GM21528 (cell line): ENCODE results near the gene HCST.
"Not testable (repeated sequence)": the region's sequence is repeated elsewhere in the genome, so short reads cannot be mapped to it uniquely, and the experiment has no call there.

Source experiments
- ATAC-seq: cut with Tn5 transposase; IDR thresholded peaks from one replicate; pipeline ENCODE4 v1.9.1; 2021; ENCODE audit warnings: mild to moderate bottlenecking, moderate library complexity; ENCODE audit not compliant: unreplicated experiment, low FRiP score

Gene HCST

DNA sequence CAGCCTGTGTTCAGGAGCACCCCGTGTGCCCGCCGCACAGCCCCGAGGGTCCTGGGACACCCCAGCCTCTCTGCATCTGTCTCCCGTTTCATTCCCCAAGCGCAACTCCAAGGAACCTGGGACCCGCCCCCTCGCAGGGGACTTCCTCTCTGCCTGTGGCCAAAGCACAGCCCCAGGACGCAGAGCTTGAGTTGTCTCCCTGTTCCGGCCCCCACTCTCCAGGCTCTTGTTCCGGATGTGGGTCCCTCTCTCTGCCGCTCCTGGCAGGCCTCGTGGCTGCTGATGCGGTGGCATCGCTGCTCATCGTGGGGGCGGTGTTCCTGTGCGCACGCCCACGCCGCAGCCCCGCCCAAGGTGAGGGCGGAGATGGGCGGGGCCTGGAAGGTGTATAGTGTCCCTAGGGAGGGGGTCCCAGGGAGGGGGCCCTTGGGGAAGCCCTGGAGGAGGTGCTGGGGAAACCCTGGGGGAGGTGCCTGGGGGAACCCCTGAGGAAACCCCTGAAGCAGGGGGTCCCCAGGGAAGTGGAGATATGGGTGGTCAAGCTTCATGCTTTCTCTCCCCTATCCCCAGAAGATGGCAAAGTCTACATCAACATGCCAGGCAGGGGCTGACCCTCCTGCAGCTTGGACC lies 1.3 kb downstream of the HCST start:
- ATAC-seq = peak; percentile 30

DNA sequence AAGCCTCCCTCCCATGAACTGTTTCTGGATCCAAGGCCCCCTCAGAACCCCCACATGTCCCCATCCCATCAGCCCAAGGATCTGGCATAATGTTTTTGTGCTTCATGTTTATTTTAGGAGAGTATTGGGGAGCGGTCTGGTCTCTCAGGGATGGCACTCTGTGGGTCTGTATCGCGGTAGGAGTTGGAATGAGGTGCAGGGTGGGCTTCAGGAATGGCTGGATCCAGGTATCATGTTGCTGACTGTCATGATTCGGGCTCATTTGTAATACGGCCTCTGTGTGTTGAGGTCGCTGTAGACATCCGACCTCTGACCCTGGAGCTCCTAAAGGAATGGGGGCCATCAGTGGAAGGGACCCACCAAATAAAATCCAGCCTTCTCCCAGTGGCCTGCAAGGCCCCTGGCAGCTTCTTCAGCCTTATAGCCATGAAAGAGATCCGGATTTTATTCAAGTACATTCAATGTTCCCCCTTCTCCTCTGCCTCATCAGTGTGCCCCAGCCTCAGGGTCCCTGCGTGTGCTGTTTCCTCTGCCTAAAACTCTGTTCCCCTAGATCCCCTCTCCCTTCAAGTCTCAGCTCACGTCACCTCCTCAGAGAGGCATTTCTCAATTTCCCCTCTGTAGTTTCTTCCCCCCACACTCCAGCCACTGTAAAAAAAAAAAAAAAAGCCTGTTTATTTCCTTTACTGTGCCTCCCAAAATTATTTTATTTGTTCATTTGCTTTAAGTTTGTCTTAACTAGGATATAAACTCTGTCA lies 2.2 kb downstream of the HCST start:
- ATAC-seq = no peak

- ATAC-seq = no peak
Observed at GRCh38 chr19:35905178-35905727, 2.9 kb downstream of the HCST start.

DNA sequence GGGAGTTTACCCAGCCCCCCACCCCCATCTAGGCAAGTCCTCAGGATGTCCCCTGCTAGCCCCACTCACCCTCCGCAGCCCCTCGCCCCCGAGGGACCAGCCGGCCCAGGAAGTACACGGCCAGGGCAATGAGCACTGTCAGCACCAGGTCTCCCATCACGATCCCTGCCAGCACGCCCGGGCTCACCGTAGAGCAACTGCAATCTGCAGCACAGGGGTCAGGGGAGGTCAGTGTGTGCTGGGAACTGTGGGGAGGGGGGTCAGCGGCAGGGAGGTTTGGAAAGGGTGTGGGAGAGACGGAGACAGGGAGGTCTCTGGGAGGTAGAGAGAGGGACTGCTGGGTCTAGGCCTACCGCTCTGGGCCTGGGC lies 5.0 kb downstream of the HCST start:
- ATAC-seq = no peak

- no peak for ATAC-seq
Observed at GRCh38 chr19:35908010-35908441, 5.7 kb downstream of the HCST start, which contains the start of gene TYROBP. Gene TYROBP (minus strand): TSS chr19:35908295. CDS start chr19:35908228, 67 bp downstream.

GRCh38 chr19:35908973-35909683 lies 6.8 kb downstream of the HCST start:
- ATAC-seq = no peak

- no peak for ATAC-seq
Observed at GRCh38 chr19:35909684-35910035, 7.3 kb downstream of the HCST start.

DNA sequence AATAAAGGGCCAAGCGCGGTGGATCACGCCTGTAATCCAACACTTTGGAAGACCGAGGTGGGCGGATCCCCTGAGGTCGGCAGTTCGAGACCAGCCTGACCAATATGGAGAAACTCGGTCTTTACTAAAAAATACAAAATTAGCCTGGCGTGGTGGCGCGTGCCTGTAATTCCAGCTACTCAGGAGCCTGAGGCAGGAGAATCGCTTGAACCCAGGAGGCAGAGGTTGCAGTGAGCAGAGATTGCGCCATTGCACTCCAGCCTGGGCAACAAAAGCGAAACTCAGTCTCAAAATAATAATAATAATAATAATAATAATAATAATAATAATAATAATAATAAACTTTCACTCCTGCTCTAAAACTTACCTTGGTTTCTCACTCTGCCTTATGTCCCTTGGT lies 8.0 kb downstream of the HCST start:
- not testable (repeated sequence) for ATAC-seq

DNA sequence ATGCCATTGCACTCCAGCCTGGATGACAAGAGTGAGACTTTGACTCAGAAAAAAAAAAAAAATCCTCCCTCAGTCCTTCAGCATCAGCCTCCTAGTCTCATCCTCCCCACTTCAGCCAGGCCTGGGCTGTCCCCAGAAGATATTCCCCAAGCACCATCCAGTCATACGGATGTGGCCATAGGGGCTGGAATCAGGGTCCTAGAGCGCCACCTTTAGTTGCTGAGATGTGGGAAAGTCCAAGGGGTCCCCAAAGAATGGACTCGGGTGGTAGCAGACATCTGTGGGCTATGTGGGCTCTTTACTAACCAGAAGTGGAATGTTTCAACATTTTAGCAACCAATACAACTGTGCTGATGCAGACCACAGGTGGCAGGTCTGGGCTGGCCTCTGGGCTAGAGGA lies 8.8 kb downstream of the HCST start:
- ATAC-seq = no peak

GRCh38 chr19:35911790-35912189 lies 9.5 kb downstream of the HCST start:
- no peak for ATAC-seq

DNA sequence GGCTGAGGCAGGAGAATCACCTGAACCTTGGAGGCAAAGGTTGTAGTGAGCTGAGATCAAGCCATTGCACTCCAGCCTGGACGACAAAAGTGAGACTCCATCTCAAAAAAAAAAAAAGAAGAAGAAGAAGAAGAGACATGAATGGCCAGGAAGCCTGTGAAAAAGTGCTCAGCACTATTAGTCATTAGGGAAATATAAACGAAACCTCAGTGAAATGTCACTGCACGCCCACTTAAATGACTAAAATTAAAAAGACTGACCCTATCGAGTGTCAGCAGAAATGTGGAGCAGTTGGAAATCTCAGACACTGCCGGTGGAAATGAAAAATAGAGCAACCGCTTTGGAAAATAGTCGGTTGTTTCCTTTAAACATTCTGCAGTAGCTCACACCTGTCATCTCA lies 11.3 kb downstream of the HCST start:
- ATAC-seq = no peak

- ATAC-seq = no peak
Observed at GRCh38 chr19:35915443-35915842, 13.1 kb downstream of the HCST start.

DNA sequence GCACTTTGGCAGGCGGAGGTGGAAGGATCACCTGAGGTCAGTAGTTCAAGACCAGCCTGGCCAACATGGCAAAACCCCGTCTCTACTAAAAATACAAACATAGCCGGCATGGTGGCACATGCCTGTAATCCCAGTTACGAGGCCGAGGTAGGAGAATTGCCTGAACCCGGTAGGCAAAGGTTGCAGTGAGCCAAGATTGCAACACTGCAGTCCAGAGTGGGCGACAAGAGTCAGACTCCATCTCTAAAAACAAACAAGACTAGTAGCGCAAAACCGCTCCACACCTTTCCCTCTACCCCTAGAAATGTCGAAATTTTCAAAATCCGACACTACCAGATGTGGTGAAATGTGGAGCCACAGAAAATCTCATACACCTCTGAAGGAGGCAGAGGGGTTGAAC lies 17.0 kb downstream of the HCST start:
- ATAC-seq = no peak

- ATAC-seq = no peak
Observed at GRCh38 chr19:35921012-35921411, 18.7 kb downstream of the HCST start.

- ATAC-seq = no peak
Observed at GRCh38 chr19:35925501-35925900, 23.2 kb downstream of the HCST start.

GRCh38 chr19:35928507-35928906 lies 26.2 kb downstream of the HCST start:
- ATAC-seq = no peak

DNA sequence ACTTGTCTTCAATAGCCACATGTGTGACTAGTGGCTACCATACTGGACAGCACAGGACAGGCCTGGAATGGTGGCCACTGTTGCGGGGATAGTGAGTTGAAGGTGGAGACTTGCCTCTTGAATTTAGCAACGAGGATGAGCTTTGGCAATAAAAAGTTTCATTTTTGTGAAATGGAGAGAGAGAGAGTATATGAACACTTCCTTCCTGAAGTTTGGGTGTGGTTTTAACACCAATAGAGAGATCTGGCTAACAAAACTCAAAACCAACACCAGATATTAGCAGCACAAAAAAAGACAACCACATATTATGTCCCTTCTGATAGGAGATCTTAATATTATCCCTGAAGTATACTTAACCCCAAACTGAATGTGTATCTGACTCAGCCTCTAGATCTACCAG lies 27.5 kb downstream of the HCST start:
- no peak for ATAC-seq

- ATAC-seq = peak; percentile 90
Observed at GRCh38 chr19:35931161-35931873, 29.0 kb downstream of the HCST start.

- peak; percentile 13 for ATAC-seq
Observed at GRCh38 chr19:35931874-35932202, 29.5 kb downstream of the HCST start.

GRCh38 chr19:35932291-35932936 lies 30.1 kb downstream of the HCST start:
- ATAC-seq = no peak
